ENCODE data around the gene MTHFSD.

DNA sequence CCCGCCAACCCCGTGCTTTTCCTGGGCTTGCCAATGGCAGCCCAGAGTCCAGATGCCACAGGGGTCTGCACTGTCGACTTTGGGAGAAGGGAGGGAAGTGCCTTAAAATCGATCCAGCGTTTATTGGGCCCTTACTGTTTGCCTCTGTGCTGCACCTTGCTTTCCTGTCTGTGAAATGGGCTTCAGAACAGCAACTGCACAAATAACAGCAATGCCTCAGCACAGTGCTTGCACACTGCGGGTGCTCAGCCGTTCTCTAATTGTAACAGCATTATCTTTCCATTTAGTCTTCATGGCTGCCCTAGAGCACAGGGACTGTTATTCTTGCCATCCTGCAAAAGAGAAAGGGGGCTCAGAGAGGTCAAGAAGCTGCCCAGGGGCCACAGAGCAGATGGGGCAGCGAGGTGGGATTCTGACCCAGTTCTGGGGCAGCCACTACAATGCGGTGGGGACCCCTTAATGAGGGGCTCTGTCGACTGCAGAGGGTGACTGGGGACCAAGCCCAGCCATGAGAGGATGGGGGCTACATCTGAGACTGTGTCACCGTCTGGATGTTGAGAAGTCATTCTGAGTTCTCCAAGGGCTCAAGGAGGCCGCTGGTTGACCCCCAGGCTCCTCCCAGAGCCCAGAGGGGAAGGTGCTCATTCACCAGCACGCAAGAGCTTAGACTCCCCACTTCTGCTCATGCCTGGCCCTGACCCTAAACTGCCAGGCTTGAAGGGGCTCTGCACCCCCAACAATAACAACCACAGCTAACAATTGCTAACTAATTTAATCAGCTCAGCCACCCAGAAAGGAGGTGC is 54.1 kb downstream of the MTHFSD start:
- TF ChIP-seq POLR2A (IDR thresholded peaks at IDR 0.05; ENCODE audit: low read length), result no peak
- no peak for TF ChIP-seq GATA1 (IDR thresholded peaks at IDR 0.05; ENCODE audit: low read depth, low read length)

Measured in erythroblast (primary cell).